CD4-positive, alpha-beta T cell treated with Interferon gamma for 1 hour (primary cell): ENCODE measurements around the gene TMEM235.
"Not testable (repeated sequence)": the region's sequence is repeated elsewhere in the genome, so short reads cannot be mapped to it uniquely, and the experiment has no call there.

Experiments used
- DNase-seq: peaks from one replicate; pipeline ENCODE4 v3.0.0-alpha.2; 2020

The TMEM235 gene

DNA sequence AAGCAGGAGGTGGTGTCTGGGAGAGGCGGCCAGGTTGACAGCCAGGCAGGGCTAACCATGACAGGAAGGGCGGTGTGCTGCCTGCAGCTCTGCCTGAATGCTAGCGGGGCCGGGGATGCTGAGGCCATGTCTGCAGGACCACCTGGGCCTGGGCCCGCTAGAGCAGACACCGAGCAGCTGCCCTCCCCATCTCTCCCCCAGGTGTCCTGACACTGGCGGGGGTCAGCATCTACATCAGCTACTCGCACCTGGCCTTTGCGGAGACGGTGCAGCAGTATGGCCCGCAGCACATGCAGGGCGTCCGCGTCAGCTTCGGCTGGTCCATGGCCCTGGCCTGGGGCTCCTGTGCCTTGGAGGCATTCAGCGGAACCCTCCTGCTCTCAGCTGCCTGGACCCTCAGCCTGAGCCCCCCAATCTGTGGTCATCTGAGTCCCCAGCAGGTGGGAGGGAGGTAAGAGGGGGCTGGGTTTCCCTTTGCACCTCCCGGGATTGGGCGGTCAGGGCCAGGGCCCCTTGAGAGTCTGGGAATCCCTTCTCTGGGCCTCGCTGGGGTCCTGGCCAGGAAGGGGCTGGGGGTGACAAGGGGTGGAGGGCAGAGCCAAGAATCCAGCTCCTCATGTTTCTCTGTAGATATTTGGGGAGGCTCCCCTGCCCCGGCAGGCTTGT lies 7.5 kb downstream of the TMEM235 start:
- DNase-seq: no peak

- peak; percentile 33 for DNase-seq
Measured at GRCh38 chr17:78239489-78239931, 8.1 kb downstream of the TMEM235 start.

- no peak for DNase-seq
Measured at GRCh38 chr17:78240012-78240655, 8.7 kb downstream of the TMEM235 start.

DNA sequence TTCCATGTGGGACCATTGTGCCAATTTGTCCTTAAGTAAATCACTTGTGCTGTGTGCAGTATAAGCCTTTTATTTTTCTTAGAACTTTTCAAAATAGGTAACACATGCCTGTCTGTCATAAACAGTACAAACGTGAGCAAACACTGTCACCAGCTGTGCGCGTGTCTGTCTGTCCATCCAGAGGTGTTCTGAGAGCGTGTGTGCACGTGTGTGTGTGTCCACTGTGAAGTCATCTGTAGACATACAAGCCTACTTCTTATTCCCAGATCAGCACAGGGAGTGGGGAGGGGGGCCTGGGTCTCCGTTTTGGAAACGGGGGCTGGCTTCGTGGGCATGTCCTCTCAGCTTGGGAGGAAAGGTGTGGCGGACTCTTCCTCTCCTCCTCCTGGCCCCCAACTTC lies 9.4 kb downstream of the TMEM235 start:
- DNase-seq: no peak

DNA sequence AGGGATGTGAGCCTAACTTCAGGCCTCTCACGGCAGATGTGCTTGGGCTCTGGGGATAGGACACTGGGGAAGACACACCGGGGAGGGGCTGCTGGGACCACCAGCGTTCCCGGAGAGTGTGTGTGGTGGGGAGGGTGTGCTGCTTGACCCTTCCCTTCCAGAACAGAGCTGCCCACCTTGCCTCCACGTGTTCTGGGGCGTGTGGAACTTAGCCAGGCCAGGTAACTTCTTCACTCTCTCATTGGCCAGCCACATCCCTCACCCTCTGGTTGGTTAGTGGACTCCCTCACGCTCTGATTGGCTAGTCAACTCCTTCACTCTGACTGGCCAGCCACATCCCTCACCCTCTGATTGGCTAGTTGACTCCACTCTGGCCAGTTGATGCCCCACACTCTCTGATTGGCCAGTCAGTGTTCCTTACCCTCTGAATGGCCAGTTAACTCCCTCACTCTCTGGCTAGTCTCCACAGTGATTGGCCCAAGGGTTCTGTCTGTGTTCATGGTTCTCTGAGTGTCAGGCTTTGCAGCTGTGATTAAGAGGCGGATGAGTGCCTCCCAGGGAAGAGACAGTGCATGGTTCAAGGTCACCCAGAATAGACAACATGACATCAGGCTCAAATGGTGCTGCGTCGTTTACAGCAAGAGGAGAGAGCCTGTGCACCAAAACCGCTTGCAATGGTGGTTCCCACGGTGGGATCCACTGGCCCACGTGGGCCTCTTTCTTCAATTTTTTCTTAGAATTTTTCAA lies 10.0 kb downstream of the TMEM235 start:
- DNase-seq: no peak

DNA sequence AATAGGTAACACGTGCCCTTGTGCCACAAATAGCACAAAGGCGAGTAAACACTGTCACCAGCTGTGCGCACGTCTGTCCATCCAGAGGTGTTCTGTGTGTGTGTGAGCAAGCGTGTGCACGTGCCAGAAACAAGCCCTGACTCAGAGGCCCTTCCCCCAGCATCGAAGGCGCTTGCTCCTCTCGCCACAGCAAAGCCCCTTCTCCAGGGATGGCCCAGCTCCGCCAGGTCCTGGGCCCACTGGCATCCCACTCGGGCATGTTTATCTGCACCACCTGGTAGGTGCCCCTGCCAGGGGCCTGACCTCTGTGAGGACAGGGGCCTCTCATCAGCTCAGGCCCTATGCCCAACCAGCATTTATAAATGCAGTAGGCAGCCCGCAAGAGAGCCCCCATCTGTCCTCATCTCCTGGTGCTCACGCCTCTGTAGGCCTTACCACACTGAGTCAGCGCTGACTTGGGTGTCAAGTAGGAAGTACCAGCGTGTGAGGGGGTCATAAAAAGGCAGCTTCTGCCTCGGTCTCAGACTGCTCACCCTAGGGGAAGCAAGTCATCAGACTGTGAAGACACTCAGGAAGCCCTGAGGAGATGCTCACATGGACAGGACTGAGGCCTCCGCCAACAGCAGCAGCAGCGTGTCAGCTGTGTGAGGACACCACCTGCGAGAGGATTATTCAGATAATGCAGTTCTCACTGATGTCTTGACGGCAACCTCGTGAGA lies 10.8 kb downstream of the TMEM235 start:
- peak; percentile 46 for DNase-seq

GRCh38 chr17:78247304-78247703 lies 15.9 kb downstream of the TMEM235 start:
- DNase-seq: no peak

GRCh38 chr17:78248051-78248914 lies 16.9 kb downstream of the TMEM235 start:
- no peak for DNase-seq

DNA sequence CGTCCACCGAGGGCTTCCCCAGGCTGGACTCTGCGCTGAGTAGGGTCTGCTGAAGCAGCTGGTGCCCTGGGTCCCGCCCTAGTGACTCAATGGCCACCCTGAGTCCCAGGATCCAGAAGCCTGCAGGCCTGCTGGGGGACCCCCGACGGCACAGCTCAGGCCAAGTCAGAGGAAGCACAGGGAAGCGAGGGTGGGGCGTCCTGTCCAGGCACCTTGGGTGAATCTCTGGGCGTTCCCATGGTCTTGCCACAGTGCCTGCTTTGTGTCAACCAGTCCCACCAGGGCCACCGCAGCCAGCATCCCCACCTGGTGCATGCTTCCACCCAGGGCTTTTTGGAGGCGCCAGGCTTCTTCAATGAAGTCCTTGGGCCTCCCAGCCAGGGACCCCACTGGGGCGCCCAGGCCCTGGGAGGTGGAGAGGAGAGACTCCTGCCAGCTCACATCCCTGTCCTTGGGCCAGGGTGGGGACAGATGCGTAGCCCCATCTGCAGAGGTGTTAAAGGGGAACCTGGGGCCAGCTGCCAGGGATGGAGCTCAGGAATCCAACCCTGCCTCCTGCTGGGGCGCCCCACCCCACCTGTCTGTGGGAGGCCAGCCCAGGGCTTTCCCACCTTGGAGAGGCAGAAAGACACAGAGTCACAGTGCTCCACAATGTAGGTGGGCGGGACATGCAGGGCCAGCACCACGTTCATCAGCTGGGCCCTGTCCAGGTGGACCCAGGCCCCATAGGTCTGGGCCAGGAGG lies 17.8 kb downstream of the TMEM235 start:
- no peak for DNase-seq

GRCh38 chr17:78249818-78250806 lies 18.7 kb downstream of the TMEM235 start:
- no peak for DNase-seq

DNA sequence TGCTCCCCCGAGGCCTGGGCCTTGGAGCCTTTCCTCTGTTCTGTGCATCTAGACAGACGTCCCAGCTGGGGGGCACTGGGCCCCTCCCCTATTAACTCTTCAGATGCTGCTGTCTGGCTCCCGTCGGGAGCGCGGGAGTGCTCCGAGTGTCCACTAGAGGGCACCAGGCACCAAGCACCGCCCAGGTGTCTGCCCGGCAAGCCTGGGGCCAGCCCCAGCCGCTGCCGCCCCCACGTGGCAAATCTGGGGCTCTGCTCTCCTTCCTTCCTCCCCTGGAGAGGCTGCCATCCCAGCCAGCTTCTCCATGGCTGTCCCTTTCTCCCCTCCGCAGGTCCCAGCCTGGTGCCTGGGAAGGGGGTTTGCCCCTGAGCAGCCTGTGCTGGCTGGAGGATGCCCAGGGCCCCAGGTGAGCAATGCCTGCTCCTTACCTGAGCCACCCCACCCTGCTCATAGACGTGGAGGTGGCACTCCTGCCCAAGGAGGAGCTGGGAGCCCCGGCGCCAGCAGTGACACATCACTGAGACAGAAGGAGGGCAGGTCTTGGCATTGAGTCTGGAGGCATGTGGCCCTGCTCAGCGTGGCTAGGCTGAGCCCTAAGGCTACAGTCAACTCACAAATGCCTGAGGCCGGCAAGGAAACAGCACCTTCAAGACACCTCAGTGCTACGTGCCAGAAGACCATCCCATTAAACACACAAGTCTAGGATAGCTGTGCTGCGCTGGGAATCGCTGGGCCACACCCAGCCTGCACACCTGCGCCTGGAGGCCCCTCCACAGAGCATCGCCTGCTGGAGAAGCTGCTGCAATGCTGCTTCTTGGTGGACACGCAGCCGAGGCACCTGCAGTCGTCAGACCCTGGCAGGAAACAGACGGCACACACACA lies 19.7 kb downstream of the TMEM235 start:
- peak; percentile 85 for DNase-seq

- no peak for DNase-seq
Measured at GRCh38 chr17:78251773-78252103, 20.3 kb downstream of the TMEM235 start.

DNA sequence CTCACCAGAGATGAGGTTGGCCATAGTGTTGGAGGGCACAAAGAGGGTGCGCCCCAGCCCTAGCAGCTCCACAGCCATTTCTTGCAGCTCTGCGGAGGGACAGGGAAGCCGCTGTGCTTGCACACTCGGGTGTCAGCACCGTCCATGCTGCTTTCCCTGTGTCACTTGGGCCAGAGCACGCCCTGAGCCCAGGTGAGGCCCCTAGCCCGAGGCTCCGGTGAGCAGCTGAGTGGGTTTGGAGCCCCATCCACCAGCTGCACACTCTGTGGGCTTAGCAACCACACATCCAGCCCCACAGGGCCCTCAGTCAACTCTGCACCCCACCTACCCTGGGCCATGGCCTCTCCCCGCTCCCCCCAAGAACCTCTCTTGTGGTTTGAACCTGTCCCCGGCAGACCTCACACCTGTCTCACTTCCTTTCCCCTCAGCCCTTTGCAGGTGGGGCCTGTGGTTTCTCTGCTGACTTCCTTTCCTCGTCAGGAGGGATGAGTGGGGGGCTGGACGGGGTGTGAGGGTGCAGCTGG lies 20.7 kb downstream of the TMEM235 start:
- peak; percentile 85 for DNase-seq

DNA sequence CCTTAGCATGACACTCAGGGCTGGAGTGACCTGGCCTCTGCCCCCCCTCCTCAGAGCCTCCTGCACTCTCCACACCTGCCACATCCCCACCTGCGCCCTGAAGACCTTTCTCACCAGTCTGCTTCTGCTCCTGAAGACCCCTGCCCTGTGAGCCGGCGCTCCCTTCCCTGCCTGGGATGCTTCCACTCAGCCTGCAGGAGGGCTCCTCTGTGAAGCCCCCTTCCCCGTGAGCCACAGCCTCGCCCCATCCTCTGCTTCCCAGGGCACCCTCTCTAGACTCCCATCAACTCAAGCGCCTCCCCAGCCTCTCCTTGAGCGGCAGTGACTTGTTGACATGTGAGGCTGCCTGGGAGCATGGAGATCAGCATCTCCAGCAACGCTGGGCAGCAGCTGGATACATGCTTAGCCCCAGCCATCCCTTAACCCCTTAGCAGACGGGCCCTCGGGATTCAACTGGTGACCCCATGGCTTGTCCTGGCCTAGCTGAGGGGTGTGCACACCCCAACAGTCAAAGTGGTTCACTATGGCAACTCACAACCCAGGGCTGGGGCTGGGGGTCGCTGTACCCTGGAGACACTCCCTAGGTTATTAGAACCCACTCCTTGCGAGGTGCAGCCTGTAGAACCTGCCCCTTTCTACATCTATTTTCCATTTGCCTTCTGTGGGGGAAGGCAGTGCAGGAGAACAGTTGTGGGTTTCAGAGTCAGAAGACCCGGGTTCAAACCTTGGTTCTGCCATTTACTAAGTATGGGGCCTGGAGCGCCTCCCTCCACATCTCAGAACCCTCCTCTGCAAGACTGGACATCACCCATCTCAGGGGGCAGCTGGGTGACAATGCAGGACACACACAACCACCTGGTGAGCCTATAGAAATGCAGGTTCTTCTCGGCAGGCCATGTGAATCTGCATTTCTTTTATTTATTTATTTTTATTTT lies 21.5 kb downstream of the TMEM235 start:
- DNase-seq: no peak

DNA sequence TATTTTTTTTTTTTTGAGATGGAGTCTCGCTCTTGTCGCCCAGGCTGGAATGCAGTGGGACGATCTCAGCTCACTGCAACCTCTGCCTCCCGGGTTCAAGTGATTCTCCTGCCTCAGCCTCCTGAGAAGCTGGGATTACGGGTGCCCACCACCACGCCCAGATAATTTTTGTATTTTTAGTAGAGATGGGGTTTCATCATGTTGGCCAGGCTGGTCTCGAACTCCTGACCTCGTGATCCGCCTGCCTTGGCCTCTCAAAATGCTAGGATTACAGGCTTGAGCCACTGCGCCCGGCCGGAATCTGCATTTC lies 22.2 kb downstream of the TMEM235 start:
- DNase-seq: not testable (repeated sequence)

- peak; percentile 80 for DNase-seq
Measured at GRCh38 chr17:78253946-78254672, 22.7 kb downstream of the TMEM235 start.

DNA sequence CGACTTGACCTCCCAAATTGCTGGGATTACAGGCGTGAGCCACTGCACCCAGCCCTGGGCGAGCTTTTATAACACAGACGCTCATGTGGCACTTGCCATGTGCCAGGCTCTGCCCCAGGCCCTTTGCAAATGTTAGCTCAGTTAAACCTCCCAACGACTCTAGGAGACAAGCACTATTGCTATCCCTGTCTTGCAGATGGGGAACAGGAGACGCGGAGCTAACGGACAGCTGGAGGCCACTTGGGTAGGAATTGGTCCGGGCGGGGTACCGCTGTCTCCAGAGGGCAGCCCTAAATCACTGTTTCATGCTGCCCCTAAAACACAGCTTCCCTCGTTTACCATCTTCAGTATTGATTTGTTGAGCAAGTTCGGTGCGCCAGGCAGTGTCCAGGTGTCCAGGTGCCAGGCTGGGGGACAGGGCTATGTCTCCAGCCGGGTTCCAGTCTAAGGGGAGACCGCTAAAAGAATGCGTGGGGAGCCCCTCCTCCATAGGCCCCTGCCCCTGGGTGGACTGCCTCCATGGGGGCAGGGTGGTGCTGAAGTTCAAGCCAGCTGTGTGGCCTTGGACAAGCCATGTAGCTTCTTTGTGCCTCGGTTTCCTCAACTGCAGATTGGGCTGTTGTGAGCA lies 23.7 kb downstream of the TMEM235 start:
- DNase-seq: no peak
